NCI-H1092 treated with DMSO at 0.1 percent for 48 hours (cell line): ENCODE results near the gene KLF13.

Experiments
- DNase-seq: peaks from one replicate; lab custom pipeline; 2025; lab: John Stamatoyannopoulos, UW

Gene KLF13

DNA sequence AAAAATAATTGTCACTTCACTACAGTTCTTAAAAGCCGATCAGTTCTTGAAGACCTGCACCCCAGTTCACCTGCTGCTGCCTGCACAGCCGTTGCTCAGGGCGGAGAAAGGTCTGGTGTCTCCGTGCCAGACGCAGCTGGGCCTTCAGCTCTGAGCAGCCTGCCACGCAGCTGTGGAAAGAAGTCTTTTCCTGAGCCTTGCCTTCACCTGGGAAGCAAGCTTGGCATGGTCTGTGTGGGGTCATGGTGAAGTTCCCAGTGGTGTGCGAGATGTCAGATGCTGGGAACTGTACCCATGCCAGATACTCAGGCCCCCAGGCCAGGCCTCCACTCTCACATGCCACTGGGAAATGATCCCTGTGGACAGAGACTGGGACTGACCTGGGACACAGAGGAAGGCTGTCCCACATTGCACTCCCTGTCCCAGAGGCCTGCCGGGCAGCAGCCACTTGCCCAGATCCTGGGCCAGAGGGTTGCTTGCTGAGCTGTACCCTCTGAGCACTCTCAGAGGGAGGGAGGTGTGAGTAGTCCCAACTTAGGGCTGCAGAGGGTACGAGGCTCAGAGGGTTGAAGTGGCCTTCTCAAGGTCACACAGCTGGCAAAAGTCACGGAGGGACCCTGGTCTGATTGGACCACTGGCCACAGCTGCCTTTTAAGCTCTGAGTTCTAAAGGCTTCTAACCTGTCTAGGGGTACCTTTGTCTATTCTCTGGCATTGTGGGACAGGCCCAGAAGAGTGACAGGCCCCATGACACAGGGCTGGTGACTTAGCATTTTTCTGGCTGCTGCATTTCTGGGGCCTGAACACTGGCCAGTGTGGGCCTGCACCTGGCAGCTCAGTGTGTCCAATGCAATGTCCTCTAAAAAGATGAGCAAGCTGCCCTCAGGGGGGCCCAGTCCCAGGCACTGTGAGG is 55.4 kb downstream of the KLF13 start:
- DNase-seq = no peak

DNA sequence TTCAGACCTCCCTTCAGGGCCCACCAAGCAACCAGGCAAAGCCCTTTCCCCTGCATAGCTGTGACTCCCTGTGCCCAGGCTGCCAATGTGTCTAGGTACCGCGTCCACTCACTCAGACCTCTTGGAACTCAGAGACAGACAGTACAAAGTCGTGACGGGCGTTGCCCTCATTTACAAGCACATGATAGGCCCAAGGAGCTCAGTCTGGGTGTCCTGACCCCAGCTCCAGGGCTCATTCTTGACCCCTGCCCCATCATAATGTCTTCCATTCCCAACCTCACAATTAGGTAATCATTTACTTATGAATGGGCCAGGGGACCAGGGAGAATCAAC is 56.0 kb downstream of the KLF13 start:
- DNase-seq = no peak

DNA sequence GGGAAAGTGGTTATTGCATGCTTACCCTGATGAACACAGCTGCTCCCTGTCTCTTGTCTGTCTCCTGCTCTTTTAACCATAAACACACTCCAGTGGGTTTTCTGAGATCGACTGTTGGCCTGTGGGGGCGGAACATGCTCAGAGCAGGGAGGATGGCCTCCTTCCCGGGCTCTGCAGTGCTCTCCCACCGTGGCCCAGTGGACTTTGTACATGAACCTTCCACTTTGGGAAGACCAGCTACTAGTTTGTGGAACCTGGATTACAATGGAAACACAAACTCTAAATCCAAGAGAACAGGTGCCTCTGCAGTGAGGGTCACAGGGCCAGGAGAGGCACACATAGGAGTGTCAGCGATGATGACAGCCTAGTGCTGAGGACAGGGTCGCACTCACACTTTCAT is 56.5 kb downstream of the KLF13 start:
- DNase-seq = no peak

GRCh38 chr15:31384568-31384967 is 57.9 kb downstream of the KLF13 start:
- no peak for DNase-seq

DNA sequence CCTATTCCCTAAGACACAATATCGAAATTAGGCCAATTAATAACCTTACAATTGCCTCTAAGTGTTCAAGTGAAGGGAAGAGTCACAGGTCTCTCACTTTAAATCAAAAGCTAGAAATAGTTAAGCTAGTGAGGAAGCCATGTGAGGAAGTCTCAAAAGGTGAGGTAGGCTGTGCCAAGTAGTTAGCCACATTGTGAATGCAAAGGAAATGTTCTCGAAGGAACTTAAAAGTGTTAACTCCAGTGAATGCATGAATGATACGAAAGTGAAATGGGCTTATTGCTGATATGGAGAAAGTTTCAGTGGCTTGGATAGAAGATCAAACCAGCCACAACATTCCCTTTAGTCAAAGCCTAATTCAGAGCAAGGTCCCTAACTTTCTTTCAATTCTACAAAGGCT is 59.1 kb downstream of the KLF13 start:
- DNase-seq = no peak

DNA sequence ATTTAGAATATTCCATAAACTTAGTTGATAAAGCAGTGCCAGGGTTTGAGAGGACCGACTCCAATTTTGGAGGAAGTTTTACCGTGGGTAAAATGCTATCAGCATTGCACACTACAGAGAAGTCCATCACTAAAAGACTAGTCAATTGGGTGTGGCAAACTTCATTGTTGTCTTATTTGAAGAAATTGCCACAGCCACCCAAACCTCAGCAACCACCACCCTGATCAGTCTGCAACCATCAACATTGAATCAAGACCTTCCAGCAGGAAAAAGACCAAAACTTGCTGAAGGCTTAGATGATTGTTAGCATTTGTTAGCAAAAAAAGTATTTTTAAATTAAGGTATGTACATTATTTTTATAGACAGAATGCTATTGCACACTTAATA is 60.5 kb downstream of the KLF13 start:
- DNase-seq = no peak

DNA sequence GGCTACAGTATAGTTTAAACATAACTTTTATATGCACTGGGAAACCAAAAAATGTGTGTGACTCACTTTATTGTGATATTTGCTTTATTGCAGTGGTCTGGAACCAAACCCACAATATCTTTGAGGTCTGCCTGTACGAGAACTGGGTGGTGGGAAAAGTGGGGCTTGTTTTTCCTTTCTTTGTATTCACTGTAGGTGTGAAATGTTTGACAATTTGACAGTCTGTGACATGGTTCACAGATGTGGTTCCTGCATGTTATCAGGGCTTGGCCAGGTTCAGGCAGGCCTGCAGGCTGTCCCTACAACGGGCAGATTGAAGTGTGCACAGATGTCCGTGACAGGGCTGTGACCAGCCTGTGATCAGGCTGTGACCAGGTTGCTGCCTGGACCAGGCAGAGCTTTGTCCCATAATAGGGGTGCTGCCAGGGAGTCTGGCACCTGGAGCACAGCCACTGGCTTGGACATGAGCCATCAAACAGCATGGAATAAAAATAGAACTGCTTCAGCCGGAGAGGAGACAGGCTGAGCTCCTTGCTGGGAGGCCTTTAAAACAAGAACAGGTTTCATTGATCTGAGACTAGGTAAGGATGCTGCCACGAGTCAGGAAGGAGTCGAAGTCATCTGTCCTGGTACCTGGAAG is 61.0 kb downstream of the KLF13 start:
- peak; percentile 73 for DNase-seq

DNA sequence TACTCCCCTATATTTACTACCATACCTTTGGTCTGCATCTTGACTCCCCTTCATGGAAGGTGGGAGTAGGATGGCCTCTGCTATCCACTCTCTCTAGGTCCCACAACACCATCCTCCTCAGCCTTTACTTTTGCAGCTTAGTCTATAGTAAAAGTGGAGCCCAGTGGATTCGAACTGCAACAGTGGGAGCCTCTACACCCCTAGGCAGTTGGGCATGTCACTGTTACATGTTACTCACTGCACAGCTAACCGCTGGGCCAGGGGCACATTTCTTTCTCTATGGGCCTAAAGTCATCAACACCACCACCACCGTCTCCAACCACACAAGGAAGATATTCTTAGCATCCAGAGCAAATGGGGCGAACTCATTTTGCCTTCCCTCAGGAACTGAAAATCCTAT is 62.9 kb downstream of the KLF13 start:
- no peak for DNase-seq

GRCh38 chr15:31390029-31390428 is 63.4 kb downstream of the KLF13 start:
- DNase-seq = no peak

DNA sequence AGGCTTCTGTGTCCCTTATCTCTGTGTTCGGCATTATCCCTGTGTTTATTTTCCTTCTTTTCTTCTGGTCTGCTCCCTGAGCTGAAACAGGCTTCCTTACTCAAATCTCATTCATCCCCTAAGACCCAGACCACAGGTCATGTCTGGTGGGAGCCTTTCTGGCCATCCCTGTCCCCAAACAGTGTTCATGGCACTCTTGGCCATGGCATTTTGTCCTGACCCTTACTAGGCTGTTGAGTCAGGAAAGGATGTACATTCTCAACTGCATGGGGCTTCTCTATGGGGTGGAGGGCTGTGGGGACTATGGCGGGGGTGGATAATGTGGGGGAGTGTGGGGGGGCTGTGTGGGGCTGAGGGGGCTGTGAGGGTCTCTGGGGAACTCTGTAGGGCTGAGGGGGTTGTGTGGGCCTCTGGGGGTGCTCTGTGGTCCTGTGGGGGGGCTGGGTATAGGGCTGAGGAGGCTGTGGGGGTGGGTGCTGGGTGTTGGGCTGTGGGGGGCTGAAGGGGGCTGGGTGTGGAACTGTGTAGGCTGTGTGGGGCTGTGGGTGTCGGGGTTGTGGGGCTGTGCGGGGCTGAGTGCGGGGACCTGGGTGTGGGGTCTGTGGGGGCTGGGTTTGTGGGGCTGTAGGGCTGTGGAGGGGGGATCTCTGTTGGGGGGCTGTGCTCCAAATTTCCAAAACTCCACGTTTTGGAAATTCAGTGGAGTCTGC is 64.3 kb downstream of the KLF13 start:
- no peak for DNase-seq

DNA sequence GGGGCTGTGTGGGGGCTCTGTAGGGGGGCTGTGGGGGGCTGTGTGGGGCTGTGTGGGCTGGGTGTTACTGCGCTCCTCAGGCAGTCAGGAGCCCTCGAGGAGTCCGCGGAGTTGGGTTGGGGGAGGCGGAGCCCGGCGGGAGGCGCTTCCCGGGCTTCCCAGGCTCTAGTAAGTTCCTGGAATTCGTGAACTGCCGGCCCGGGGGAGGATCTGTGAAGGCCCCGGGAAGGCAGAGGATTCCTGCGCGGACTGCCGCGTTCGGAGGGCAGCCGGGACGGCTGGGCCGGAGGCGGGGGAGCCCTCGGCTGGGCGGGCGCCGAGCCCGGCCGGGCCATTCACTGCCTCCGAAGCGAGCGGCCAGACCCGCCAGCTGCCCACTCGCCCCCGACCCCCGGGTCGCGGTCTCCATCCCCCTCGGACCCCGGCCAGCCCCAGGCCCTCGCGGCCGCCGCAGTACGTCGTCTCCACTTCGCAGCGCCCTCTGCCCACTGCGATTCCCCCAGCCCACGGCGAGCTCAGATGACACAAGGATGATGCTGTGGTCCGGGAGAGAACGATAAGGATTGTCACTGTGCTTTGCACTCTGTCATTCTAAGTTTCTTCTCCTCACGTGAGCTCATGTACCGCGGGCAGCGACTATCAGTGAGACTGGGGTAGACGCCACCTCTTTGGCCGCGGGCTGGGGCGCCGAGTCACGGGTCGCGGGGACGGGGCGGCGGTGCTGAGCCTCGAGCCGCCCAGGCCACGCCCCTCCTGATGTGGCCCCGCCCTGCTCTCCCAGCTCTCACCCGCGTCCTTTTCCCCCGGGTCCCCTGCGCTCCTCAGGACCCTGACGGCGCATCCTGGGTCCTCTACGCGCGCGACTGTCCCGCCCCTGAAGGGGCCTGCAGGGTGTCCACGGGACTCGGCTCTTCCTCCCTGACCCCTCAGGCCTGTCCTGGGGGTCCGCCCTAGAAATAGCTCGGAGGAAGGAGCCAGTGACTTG is 65.3 kb downstream of the KLF13 start:
- peak; percentile 46 for DNase-seq

DNA sequence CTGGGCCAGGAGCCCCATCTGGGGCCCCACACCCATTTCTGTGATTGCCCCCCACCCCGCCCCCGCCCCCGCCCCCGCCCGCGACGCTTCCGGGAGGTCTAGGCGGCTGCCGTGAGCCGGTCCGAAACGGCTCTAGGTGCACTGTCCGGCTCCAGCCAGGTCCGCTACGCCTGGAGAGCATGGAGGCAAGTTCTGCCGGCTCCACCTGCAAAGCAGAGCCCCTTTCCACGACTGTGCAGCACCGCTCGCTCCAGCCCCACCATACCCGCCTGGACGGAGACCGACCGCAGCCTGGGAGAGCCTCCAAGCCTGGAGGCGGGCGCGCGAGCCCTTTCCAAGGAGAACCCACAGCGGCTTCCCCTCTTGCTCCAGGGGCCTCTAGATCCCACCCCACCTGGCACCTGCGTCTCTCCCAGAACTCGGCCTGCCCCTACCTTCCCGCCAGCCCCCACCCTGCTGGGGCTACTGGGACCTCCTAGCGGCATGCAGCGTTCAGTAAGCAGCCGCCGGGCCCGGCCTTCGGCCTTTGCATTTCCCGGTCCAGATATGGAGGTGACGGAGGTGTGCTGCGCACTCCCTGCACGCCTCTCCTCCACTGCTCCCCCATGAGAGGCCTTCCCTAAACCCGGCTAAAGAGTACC is 66.2 kb downstream of the KLF13 start:
- peak; percentile 13 for DNase-seq

DNA sequence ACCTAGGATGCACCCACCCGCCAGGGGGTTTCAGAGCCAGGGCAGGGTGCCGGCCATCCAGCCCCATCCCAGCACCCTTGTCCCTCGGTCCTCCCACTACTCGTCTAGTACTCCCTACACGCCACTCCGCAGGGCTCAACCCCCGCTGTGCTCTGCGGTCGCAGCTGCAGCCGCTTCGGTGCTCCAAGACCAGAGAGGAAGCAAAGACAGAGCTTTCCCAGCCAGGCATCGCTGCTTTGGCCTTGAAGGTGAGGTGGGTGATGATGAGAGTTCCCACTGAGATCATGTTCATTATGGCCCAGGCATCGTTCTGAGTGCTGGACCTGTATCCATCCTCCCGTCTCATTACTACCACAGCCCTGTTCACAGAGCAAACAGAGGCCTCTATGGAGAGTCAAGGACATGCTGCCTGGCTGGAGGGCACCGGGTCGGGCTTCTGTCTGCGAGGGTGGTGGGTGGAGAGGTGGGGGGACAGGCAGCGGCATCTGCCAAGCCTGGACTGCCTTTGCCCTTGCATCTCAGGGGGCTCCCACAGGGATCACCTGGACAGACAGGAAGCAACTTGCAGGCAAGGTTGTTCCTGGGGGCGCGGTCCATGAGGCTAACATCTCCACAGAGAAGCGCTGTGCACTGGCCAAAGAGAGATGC is 66.9 kb downstream of the KLF13 start:
- no peak for DNase-seq

DNA sequence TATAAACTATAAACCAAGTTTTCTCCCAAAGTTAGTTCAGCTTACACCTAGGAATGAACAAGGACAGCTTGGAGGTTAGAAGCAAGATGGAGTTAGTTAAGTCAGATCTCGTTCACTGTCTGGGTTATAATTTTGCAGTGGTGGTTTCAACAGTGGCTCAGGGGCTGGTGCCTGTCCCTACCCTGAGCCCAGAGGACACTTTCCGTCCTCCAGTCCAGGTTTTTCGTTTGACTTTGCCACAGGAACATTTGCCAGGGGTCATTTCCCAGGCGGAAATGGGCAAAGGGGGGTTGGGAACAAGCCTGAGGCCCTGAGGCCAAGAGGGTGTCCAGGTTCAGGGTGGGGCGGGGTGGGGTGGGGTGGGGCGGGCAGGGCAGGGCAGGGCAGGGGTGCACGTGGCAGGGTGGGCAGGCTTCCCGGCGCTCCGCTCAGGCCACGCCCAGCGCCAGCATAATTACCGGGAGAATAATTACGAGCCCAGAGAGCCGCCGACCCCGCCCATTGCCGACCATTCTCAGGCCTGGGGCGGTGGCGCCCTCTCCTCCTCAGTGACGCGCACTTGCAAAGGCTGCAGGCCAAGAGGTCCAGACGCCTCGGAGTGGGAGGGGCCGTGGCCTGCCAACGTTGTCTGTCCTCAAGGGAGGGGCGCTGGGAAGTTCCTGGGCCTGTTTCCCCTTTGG is 70.4 kb downstream of the KLF13 start:
- DNase-seq = peak; percentile 56

DNA sequence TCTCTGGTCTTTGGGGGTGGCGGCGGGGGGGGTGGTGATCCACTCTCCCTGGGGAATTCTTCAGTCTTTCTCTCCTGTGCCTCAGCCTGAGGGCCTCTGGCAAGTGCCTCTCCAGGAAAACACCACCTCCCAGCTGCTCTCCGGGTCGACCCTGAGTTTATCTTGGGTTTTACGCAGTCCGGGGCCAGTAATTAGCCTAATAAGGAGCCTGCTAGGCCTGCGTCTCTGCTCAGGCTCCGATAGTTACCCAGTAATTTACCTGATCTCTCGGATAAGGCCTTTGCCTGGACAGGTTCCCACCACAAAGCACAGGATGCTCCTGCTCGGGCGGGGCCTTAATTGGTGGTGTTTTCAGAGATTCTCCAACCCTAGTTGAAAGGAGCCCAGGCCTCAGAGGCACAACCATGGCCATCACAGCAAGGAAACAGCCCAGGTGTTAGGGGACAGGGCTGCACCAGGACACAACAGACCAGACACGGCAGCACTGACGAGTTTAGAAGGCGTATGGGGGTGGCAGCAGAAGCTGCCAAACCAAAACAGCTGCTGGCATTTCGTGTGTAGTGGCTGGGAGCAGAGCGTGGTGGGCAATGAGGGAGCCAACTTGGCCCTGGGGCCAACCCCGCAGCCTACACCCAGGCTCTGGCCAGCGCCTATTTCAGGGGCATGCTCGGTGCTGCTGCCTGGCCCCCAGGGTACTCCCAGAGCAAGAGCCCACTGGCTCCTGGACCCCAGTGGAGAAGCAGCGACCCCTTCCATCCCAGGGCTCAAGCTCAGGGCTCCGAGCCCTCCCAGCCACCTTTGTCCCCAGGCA is 71.4 kb downstream of the KLF13 start:
- no peak for DNase-seq

GRCh38 chr15:31398677-31399301 is 72.2 kb downstream of the KLF13 start:
- no peak for DNase-seq

DNA sequence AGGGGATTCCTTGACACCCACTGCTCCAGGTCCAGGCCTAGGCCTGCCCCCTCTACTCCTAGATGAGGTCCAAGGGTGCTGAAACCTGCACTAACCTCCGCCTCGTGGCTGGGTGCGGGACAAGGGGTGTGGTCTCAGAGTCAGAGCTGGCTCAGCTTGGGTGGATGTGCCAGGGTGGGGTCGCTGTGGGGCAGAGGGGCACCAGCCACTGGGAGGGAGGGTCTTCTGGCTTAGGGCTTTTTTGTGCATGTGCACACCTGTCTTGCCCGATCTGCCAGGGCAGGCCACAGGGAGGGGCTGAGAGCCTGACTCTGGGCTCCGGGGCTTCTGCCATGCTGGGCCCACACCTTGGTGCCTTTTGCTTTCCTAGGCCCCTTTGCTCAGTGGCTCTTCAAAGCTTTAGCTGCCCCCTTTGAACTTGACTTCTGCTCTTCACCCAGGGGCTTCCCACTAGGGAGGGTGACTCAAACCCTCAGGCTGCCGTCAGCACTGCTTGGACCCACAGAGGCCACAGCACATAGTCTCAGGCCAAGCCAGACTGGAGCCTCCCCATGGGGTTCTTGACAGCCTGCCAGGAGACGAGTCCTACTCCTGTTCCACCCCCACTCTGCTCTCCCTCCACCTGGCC is 73.0 kb downstream of the KLF13 start:
- no peak for DNase-seq

- no peak for DNase-seq
These were observed 73.7 kb downstream of the KLF13 start for GRCh38 chr15:31400222-31400927.
